T-helper 22 cell (primary cell): ENCODE results near the gene PRR29.
"Not testable (repeated sequence)": the region's sequence is repeated elsewhere in the genome, so short reads cannot be mapped to it uniquely, and the experiment has no call there.

Experiments used
- DNase-seq: peaks from one replicate; pipeline ENCODE4 v3.0.0-alpha.2; 2020; ENCODE audit warnings: low read depth

Gene PRR29

GRCh38 chr17:64015447-64015846 lies 17.3 kb downstream of the PRR29 start:
- DNase-seq = no peak

- DNase-seq = no peak
Observed at GRCh38 chr17:64016231-64016784, 18.2 kb downstream of the PRR29 start.

- no peak for DNase-seq
Observed at GRCh38 chr17:64016974-64017373, 18.8 kb downstream of the PRR29 start.

- DNase-seq = no peak
Observed at GRCh38 chr17:64017381-64017980, 19.3 kb downstream of the PRR29 start.

- not testable (repeated sequence) for DNase-seq
Observed at GRCh38 chr17:64019551-64019961, 21.4 kb downstream of the PRR29 start.

- DNase-seq = peak; percentile 95
Observed at GRCh38 chr17:64020056-64020766, 22.1 kb downstream of the PRR29 start, which contains the start of gene ICAM2. TSS of gene ICAM2 (minus strand) at chr17:64020633. CDS start at chr17:64006691, 13,942 bp downstream.

GRCh38 chr17:64022611-64023063 lies 24.5 kb downstream of the PRR29 start:
- no peak for DNase-seq

DNA sequence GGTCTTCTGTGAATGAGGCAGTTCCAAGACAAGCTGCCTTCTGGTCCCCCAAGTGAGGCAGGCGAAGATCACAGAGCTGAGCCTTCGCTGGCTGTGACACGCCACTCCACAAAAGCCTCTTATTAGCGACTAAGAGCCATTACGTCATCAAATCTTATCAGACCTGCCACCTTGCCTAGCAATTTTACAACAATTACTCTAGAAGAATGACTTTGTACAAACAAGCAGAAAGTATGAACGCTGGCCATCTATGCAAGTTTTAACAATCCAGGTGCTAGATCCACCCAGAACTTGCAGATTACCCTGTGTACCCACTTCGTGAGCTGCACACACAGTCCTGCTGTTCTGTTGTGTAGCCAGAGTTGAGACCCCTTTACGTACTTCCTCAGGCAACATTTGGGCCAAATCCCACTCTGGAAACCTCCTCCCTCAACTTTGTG lies 26.1 kb downstream of the PRR29 start:
- DNase-seq = no peak

DNA sequence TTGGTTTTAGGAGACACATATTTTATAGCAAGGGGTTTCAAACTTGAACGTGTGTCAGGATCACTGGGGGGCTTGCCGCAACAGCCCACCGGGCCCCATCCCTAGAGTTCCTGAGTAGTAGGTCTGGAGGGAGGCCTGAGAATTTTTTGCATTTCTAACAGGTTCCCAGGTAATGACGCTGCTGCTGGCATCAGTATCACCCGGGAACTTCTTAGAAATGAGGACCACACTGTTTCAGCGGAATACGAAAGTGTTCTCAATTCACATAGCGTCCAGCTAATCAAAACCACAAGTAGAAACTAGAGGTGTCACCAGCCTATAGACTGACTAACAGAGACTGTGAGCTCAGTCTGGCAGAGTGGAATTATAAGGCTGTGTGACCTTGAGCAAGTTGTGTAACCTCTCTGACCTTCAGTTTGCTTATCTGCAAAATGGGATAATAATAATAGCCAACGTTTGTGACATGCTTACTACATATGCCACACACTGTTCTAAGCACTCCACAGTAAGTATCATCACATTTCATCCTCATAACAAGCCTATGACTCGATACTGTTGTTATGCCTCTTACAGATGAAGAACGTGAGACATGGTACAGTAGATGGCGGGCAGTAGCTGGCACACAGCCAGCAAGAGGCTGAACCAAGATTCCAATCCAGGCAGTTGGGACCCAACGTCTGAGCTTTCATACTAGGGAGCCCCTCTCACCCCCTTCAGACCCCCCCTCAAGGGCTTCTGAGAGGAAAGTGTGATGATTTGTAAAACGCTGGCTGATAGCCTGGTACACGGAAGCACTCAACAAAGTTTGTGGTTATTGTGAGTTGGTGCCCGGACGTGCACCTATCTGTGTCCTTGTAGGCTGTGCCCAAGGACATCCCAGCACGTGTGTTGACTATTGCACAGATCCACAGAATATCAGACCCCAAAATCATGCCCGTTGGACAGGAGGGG lies 26.9 kb downstream of the PRR29 start:
- peak; percentile 50 for DNase-seq

DNA sequence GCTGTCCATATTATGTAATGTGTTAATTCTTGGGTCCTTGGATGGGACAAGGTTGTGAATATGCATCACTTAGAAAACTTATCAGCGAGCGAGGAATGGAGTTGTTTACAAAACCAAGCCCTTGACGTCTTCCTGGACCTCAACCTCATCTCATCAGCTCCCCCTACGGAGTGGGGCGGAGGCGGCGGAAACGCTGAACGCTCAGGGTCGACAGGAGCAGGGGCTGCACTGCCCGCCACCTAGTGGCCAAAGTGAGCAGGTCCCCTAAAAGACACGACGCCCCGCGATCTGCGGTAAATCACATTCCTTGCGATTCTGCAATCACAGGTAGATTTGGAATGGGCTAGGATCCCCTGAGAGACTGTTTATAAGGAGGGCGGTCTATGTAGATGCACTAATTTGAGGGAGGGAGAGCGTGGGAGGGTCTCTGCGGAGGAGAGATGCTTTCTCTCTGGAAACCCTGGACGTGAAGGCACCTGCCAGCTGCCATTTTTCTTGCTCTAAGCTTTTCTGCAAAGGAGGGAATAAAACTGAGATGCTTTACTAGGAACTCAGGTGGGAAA lies 27.7 kb downstream of the PRR29 start:
- peak; percentile 93 for DNase-seq

- peak; percentile 49 for DNase-seq
Observed at GRCh38 chr17:64028874-64029464, 30.8 kb downstream of the PRR29 start.

GRCh38 chr17:64032081-64032480 lies 33.9 kb downstream of the PRR29 start:
- DNase-seq = no peak

DNA sequence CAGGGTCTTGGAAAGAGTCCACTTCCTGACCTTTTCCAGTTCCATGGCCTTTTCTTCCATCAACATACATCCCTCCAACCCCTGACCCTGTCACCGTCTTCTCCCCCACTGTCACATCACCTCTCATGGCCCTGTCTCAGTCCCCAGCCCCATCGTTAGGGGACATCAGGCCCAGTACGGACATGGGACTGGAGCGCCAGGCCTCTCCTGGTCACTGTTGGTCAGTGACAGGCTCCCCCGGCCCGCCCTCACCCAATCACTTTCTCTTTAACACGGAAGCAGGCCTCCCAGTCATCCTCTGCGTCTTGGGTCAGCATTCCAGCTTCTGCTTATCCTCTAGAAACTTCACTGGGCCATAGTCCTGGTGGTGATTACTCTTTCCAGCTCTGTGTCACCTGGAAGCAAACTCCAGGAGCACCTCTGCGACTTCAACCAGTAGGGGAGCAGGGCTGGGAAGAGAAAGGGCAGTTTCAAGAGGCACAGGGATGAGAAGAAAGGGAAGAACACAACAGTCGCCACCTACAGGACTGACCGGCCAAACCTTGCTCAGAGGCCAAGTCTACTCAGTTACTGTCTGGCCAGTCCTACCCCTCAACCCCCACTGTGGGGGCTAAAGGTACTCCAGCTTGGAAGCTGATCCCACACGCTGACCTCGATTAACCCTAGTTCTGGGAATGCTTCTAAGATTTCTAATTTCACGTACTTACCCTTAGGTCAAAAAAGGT lies 38.2 kb downstream of the PRR29 start:
- no peak for DNase-seq

DNA sequence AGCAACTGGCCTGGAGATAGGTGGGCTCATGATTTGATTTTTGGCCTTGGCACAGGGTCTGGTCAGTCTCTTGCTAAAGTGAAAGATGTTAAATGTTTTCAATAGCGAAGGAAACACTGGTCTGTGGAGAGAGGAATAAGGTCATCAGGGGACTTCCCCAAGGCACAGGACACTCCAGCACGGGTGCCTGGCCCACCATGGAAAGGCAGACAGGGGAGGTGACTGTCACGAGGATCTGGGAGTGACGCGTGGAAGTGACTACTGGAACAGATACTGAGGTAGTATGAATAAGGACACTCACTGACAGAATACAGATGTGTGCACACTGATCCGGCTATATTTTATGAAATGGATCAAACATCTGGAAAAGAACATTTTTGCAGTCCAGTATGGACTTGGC lies 39.0 kb downstream of the PRR29 start:
- DNase-seq = no peak

GRCh38 chr17:64037802-64038201 lies 39.7 kb downstream of the PRR29 start:
- DNase-seq = no peak

DNA sequence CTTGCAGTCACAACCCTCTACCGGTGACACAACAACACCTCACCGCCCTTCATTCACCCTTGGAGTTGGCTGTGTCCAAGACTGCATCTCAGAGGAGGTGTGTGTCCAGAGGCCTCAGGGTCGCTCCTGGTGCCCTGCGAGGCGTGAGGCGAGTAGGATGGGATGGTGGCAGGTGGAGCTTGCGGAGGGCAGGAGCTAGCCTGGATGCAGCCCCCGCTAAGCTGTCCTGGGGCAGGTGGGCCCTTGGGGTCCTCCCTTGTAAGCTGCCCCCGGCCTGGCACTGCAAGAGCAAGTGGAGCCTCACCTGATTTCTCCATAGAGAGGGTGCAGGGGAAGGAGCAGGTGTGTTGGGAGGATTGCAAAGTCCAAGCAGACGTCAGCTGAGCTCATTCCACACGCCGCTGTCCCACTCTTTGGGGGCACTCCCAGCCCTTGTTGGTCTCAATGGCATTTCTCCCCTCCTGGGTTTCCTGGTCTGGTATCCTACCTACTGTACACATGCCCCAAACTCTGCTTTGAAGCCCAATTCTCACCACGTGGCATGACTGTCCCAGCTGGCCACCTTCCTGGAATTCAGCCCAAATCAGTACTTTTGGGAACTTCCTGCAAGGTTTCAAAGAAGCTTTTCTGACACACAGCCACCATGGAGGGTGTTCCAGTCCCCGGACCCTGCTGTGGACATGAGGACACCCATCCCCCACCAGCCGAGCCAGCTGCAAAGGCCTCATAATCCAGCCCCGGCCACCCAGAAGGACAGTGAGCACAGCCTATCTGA lies 40.4 kb downstream of the PRR29 start:
- no peak for DNase-seq

DNA sequence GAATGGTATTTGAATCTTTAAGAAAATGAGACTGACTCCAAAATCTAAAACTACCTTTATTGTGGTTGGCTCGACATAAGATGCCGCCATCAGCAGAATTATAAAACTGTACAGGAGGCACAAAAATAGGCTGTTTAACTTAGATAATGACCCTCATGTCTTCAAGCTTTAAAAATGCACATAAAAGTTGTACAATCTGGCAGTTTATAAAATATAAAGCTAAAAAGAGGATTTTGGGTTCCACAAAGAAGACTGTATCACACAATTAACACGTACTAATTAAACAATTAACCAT lies 40.9 kb downstream of the PRR29 start:
- no peak for DNase-seq

GRCh38 chr17:64040206-64040605 lies 42.1 kb downstream of the PRR29 start:
- no peak for DNase-seq

DNA sequence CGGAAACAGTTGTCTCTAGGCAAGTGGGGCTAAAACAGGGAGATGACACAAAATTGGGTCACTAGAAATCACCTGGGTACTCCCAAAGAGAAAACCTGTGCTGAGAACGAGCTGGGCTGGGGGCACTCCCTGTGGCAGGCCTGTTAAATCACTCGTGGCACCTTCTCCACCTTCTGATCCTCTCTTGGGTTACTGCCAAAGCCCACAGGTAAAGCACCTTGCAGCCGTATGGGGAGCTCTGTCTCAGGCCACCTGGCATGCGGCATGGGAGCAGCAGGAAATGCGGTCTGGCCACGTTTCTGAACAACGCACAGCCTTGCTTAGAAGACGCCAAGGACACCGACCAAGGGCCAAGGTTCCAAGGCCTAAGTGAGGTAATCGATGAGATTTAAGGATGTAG lies 43.8 kb downstream of the PRR29 start:
- no peak for DNase-seq
